Chondrocyte (in vitro differentiated cells): ENCODE data around the gene ALKAL2. TPM values are rescaled to one million over a fixed set of nuclear protein-coding genes. Genes with fewer than 3 reads are reported as not detected.
"Not testable (repeated sequence)": the region's sequence is repeated elsewhere in the genome, so short reads cannot be mapped to it uniquely, and the experiment has no call there.

Experiments
- DNase-seq: peaks from one replicate; pipeline ENCODE4 v3.0.0; 2021; ENCODE audit warnings: mixed read lengths, low spot score
- H3K27ac Mint-ChIP-seq: one replicate; pipeline ENCODE4 v1.8.0; 2021; ENCODE audit warnings: mild to moderate bottlenecking, moderate library complexity, mixed read lengths; ENCODE audit not compliant: unreplicated experiment
- H3K27me3 Mint-ChIP-seq: 2 replicates; pipeline ENCODE4 v1.8.0; 2021; ENCODE audit warnings: low read depth, mixed read lengths
- H3K36me3 Mint-ChIP-seq: 2 replicates; pipeline ENCODE4 v1.8.0; 2021; ENCODE audit warnings: low read depth, mixed read lengths
- H3K4me1 Mint-ChIP-seq: 2 replicates; pipeline ENCODE4 v1.8.0; 2021; ENCODE audit warnings: low read depth, mild to moderate bottlenecking, mixed read lengths
- H3K4me3 Mint-ChIP-seq: one replicate; pipeline ENCODE4 v1.8.0; 2021; ENCODE audit warnings: mild to moderate bottlenecking, moderate library complexity, mixed read lengths; ENCODE audit not compliant: unreplicated experiment
- H3K9me3 Mint-ChIP-seq: 2 replicates; pipeline ENCODE4 v1.8.0; 2021; ENCODE audit warnings: low read depth, mixed read lengths
- CTCF ChIP-seq: fragments of 200-600 bp; sonication (generic); IDR thresholded peaks from 2 replicates; pipeline ENCODE4 v1.5.0; 2021; ENCODE audit warnings: antibody characterized with exemption, mild to moderate bottlenecking, moderate library complexity
- total RNA-seq: library from RNA; stranded (reverse); gene quantifications from 3 replicates; pipeline ENCODE4 v1.2.1, GENCODE V29; 2021

The ALKAL2 gene
- total RNA-seq, 1 donor from 2014 or later = 164 TPM

GRCh38 chr2:316381-316780, 28.5 kb upstream of the ALKAL2 start:
- H3K36me3 Mint-ChIP-seq = peaks cover 2% of the 10 kb centered on the region
- H3K27ac Mint-ChIP-seq = peak overlapping the region; percentile 99
- no peak overlapping the region for H3K4me3 Mint-ChIP-seq
- no peak for DNase-seq
- H3K9me3 Mint-ChIP-seq = no peaks in the 10 kb centered on the region
- no peaks in the 10 kb centered on the region for H3K27me3 Mint-ChIP-seq
- no peak for TF ChIP-seq CTCF
- H3K4me1 Mint-ChIP-seq = peaks cover 31% of the 10 kb centered on the region

GRCh38 chr2:315925-316324, 28.0 kb upstream of the ALKAL2 start:
- not testable (repeated sequence) for H3K36me3 Mint-ChIP-seq, H3K27me3 Mint-ChIP-seq, H3K4me3 Mint-ChIP-seq, DNase-seq, H3K9me3 Mint-ChIP-seq
- H3K27ac Mint-ChIP-seq = peak overlapping the region; percentile 50
- peaks cover 31% of the 10 kb centered on the region for H3K4me1 Mint-ChIP-seq

GRCh38 chr2:314561-315336, 26.9 kb upstream of the ALKAL2 start:
- no peak overlapping the region for H3K4me3 Mint-ChIP-seq

GRCh38 chr2:313991-314390, 26.1 kb upstream of the ALKAL2 start:
- no peak for TF ChIP-seq CTCF
- Mint-ChIP-seq H3K4me3 (no peak overlapping the region), H3K4me1 (peaks cover 33% of the 10 kb centered on the region), H3K27me3 (no peaks in the 10 kb centered on the region), H3K36me3 (peaks cover 2% of the 10 kb centered on the region), H3K27ac (no peak overlapping the region), H3K9me3 (no peaks in the 10 kb centered on the region)
- DNase-seq = no peak

More at GRCh38 chr2:314561-315336, 26.9 kb upstream of the ALKAL2 start:
- Mint-ChIP-seq H3K36me3 (peaks cover 2% of the 10 kb centered on the region), H3K9me3 (no peaks in the 10 kb centered on the region), H3K27me3 (no peaks in the 10 kb centered on the region), H3K4me1 (peaks cover 31% of the 10 kb centered on the region), H3K27ac (no peak overlapping the region)
- no peak for DNase-seq
- no peak for TF ChIP-seq CTCF

- no peak overlapping the region for H3K27ac Mint-ChIP-seq
- H3K4me3 Mint-ChIP-seq = no peak overlapping the region
- H3K4me1 Mint-ChIP-seq = peaks cover 7% of the 10 kb centered on the region
Measured at GRCh38 chr2:310994-311393, 23.1 kb upstream of the ALKAL2 start.

More at GRCh38 chr2:310994-311393, 23.1 kb upstream of the ALKAL2 start:
- Mint-ChIP-seq H3K36me3 (no peaks in the 10 kb centered on the region), H3K9me3 (no peaks in the 10 kb centered on the region), H3K27me3 (no peaks in the 10 kb centered on the region)
- DNase-seq = no peak
- TF ChIP-seq CTCF = no peak
